ENCODE results near the gene ADGRG3. TPM values are rescaled to one million over a fixed set of nuclear protein-coding genes. Genes with fewer than 3 reads are reported as not detected.

Gene ADGRG3
- total and polyA plus RNA-seq, 2 of the 13 experiments (the other 11 are each of a cell fraction or from before 2014, with no cell fraction given): 2.7 to 11.8 TPM

DNA sequence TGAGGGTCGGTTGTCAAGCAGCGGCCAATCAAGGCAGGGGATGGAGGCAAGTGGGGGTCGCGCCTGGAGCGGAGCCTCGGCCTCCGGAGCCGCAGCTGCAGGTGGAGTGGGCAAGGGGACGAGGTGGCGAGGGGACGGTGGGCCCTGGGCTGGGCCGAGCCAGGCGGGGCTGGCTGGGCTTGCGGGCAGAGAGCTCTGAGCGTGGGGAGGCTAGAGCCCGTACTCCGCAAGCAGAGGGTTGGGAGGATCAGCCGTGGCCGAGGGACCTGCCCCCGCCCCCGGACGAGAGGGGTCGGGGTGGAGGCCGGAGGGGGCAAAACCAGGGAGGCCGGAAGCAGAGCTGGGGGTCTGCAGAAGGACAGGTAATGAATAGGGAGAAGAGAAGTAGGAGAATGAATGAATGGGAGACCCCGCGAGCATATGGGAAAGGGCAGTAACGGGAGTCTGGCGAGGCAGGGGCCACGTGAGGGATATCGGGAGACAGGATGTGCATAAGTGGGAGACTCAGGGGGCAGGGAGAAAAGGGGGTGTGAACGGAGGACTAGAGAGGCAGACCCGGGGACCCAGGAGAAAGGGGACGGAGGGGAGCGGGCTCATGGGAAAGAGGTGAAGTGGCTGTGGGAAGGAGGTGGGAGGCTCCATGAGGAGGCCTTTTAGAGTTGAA, 67.8 kb downstream of the ADGRG3 start, which contains the start of gene KATNB1 (continued):
- TF ChIP-seq MYC (CRISPR knock-in tag; IDR thresholded peaks at IDR 0.05; ENCODE audit: borderline replicate concordance) (peak; percentile 30; the same call in 1 of the 2 replicates), ZNF143 (CRISPR knock-in tag; IDR thresholded peaks at IDR 0.05) (0 out of 2 replicates have a peak, but pooled peaks have one; percentile 7), KAT7 (CRISPR knock-in tag; IDR thresholded peaks at IDR 0.05; ENCODE audit: borderline replicate concordance) (peak; percentile 33; the same call in 1 of the 2 replicates), LCORL (IDR thresholded peaks at IDR 0.05) (no peak), LCORL (CRISPR knock-in tag; IDR thresholded peaks at IDR 0.05) (peak; percentile 41; the same call in 1 of the 2 replicates), JUND (CRISPR knock-in tag; IDR thresholded peaks at IDR 0.05) (no peak), DZIP1 (CRISPR knock-in tag; IDR thresholded peaks at IDR 0.05) (0 out of 2 replicates have a peak, but pooled peaks have one; percentile 62), TEAD3 (CRISPR knock-in tag; optimal IDR thresholded peaks at IDR 0.05; ENCODE audit: borderline replicate concordance) (peak; percentile 40), ZNF746 (CRISPR knock-in tag; IDR thresholded peaks at IDR 0.05) (no peak), ZNF841 (CRISPR knock-in tag; IDR thresholded peaks at IDR 0.05; ENCODE audit: borderline replicate concordance) (no peak), HIVEP1 (CRISPR knock-in tag; IDR thresholded peaks at IDR 0.05) (0 out of 2 replicates have a peak, but pooled peaks have one; percentile 60), KLF16 (CRISPR knock-in tag; IDR thresholded peaks at IDR 0.05) (peak in 1 of 2 experiments; percentile 5; a peak in 1 of 4 replicates), POLR2A (IDR thresholded peaks at IDR 0.05; ENCODE audit: insufficient read depth in 1 of 2, low read depth in 2 of 2, low read length in 2 of 2) (peak; percentile 40 to 65; a peak in 2 of 4 replicates), RFX3 (CRISPR knock-in tag; IDR thresholded peaks at IDR 0.05) (peak; percentile 67), AHR (CRISPR knock-in tag; IDR thresholded peaks at IDR 0.05) (peak; percentile 30; the same call in 1 of the 2 replicates), KLF6 (CRISPR knock-in tag; IDR thresholded peaks at IDR 0.05) (0 out of 2 replicates have a peak, but pooled peaks have one; percentile 33), ZNF75D (CRISPR knock-in tag; IDR thresholded peaks at IDR 0.05; ENCODE audit: borderline replicate concordance) (0 out of 2 replicates have a peak, but pooled peaks have one; percentile 76), KDM6A (CRISPR knock-in tag; IDR thresholded peaks at IDR 0.05; ENCODE audit: low read depth) (peak; percentile 47; the same call in 1 of the 2 replicates), KAT8 (CRISPR knock-in tag; IDR thresholded peaks at IDR 0.05) (no peak), ZNF256 (CRISPR knock-in tag; conservative IDR thresholded peaks at IDR 0.05) (0 out of 2 replicates have a peak, but pooled peaks have one; percentile 43), FOXO1 (CRISPR knock-in tag; IDR thresholded peaks at IDR 0.05) (peak; percentile 64), SOX5 (CRISPR knock-in tag; IDR thresholded peaks at IDR 0.05; ENCODE audit: borderline replicate concordance) (0 out of 2 replicates have a peak, but pooled peaks have one; percentile 18)
- TF ChIP-seq, protein P1, sequence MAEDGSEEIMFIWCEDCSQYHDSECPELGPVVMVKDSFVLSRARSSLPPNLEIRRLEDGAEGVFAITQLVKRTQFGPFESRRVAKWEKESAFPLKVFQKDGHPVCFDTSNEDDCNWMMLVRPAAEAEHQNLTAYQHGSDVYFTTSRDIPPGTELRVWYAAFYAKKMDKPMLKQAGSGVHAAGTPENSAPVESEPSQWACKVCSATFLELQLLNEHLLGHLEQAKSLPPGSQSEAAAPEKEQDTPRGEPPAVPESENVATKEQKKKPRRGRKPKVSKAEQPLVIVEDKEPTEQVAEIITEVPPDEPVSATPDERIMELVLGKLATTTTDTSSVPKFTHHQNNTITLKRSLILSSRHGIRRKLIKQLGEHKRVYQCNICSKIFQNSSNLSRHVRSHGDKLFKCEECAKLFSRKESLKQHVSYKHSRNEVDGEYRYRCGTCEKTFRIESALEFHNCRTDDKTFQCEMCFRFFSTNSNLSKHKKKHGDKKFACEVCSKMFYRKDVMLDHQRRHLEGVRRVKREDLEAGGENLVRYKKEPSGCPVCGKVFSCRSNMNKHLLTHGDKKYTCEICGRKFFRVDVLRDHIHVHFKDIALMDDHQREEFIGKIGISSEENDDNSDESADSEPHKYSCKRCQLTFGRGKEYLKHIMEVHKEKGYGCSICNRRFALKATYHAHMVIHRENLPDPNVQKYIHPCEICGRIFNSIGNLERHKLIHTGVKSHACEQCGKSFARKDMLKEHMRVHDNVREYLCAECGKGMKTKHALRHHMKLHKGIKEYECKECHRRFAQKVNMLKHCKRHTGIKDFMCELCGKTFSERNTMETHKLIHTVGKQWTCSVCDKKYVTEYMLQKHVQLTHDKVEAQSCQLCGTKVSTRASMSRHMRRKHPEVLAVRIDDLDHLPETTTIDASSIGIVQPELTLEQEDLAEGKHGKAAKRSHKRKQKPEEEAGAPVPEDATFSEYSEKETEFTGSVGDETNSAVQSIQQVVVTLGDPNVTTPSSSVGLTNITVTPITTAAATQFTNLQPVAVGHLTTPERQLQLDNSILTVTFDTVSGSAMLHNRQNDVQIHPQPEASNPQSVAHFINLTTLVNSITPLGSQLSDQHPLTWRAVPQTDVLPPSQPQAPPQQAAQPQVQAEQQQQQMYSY (CRISPR knock-in tag; IDR thresholded peaks at IDR 0.05): no peak
- TF ChIP-seq, protein P2, sequence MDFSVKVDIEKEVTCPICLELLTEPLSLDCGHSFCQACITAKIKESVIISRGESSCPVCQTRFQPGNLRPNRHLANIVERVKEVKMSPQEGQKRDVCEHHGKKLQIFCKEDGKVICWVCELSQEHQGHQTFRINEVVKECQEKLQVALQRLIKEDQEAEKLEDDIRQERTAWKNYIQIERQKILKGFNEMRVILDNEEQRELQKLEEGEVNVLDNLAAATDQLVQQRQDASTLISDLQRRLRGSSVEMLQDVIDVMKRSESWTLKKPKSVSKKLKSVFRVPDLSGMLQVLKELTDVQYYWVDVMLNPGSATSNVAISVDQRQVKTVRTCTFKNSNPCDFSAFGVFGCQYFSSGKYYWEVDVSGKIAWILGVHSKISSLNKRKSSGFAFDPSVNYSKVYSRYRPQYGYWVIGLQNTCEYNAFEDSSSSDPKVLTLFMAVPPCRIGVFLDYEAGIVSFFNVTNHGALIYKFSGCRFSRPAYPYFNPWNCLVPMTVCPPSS (IDR thresholded peaks at IDR 0.05): no peak

All from HepG2 (cell line).